Liver (tissue), 9 donors: ENCODE results near the gene PKP1. TPM values are rescaled to one million over a fixed set of nuclear protein-coding genes. Genes with fewer than 3 reads are reported as not detected.

Source experiments
- DNase-seq: peaks from one replicate; pipeline ENCODE4 v3.0.0-alpha.2; 2017; ENCODE audit warnings: low spot score
- H3K27ac ChIP-seq, 2 donors: one replicate each; pipeline ENCODE4 v1.7.0; 2013; ENCODE audit warnings: inconsistent platforms in 2 of 2, low read length in 2 of 2, control low read depth in 1 of 2, low read depth in 1 of 2, mild to moderate bottlenecking in 1 of 2
- H3K27me3 ChIP-seq, 4 donors: one replicate each; pipeline versions ENCODE4 v1.6.1 to v1.7.0; 2013; ENCODE audit warnings: low read length in 3 of 4, inconsistent platforms in 1 of 4, mild to moderate bottlenecking in 1 of 4, moderate library complexity in 1 of 4; ENCODE audit not compliant: control insufficient read depth in 4 of 4, insufficient read depth in 4 of 4
- H3K36me3 ChIP-seq, 4 donors: one replicate each; pipeline versions ENCODE4 v1.6.1 to v1.7.0; 2013; ENCODE audit warnings: low read length in 3 of 4, mild to moderate bottlenecking in 3 of 4, low read depth in 1 of 4, moderate library complexity in 1 of 4; ENCODE audit not compliant: control insufficient read depth in 4 of 4, insufficient read depth in 3 of 4
- H3K4me1 ChIP-seq, 4 donors: one replicate each; pipeline versions ENCODE4 v1.6.1 to v1.7.0; 2013; ENCODE audit warnings: low read length in 3 of 4, mild to moderate bottlenecking in 3 of 4, moderate library complexity in 1 of 4; ENCODE audit not compliant: control insufficient read depth in 4 of 4, insufficient read depth in 4 of 4
- H3K4me3 ChIP-seq, 3 donors: one replicate each; pipeline versions ENCODE4 v1.6.1 to v1.7.0; 2013; ENCODE audit warnings: low read length in 3 of 3, control low read depth in 1 of 3, low read depth in 1 of 3, mild to moderate bottlenecking in 1 of 3
- H3K9ac ChIP-seq, 2 donors: one replicate each; pipeline ENCODE4 v1.7.0; 2013; ENCODE audit warnings: low read length in 2 of 2, mild to moderate bottlenecking in 2 of 2, moderate library complexity in 2 of 2, control low read depth in 1 of 2, low read depth in 1 of 2
- H3K9me3 ChIP-seq, 4 donors: one replicate each; pipeline versions ENCODE4 v1.6.1 to v1.7.0; 2013; ENCODE audit warnings: low read length in 3 of 4; ENCODE audit not compliant: control insufficient read depth in 4 of 4
- EGR1 ChIP-seq, 2 donors: IDR thresholded peaks; 2 replicates each; pipeline ENCODE4 v1.6.1; 2016 to 2018; ENCODE audit warnings: antibody characterized with exemption in 2 of 2, low read depth in 2 of 2
- FOXA1 ChIP-seq: IDR thresholded peaks from 2 replicates; pipeline ENCODE4 v1.6.1; 2016; ENCODE audit warnings: antibody characterized with exemption
- FOXA2 ChIP-seq: IDR thresholded peaks from 2 replicates; pipeline ENCODE4 v1.6.1; 2016; ENCODE audit warnings: antibody characterized with exemption
- HNF4A ChIP-seq, 2 donors: conservative IDR thresholded peaks; 2 replicates each; pipeline ENCODE4 v1.6.1; 2016; ENCODE audit warnings: antibody characterized with exemption in 2 of 2, mild to moderate bottlenecking in 2 of 2
- HNF4G ChIP-seq: IDR thresholded peaks from 2 replicates; pipeline ENCODE4 v1.6.1; 2016; ENCODE audit warnings: antibody characterized with exemption
- MAX ChIP-seq: IDR thresholded peaks from 2 replicates; pipeline ENCODE4 v1.6.1; 2016; ENCODE audit warnings: antibody characterized with exemption
- NR2F2 ChIP-seq: IDR thresholded peaks from 2 replicates; pipeline ENCODE4 v1.6.1; 2016; ENCODE audit warnings: antibody characterized with exemption
- RAD21 ChIP-seq, 2 donors: IDR thresholded peaks; 2 replicates each; pipeline ENCODE4 v1.6.1; 2016; ENCODE audit warnings: antibody characterized with exemption in 2 of 2, mild to moderate bottlenecking in 2 of 2
- RXRA ChIP-seq, 2 donors: IDR thresholded peaks; 2 replicates each; pipeline ENCODE4 v1.6.1; 2017 to 2018; ENCODE audit warnings: antibody characterized with exemption in 2 of 2, mild to moderate bottlenecking in 1 of 2
- SP1 ChIP-seq: IDR thresholded peaks from 2 replicates; pipeline ENCODE4 v1.6.1; 2018; ENCODE audit warnings: antibody characterized with exemption, mild to moderate bottlenecking
- TAF1 ChIP-seq: conservative IDR thresholded peaks from 2 replicates; pipeline ENCODE4 v1.6.1; 2016; ENCODE audit warnings: antibody characterized with exemption, mild to moderate bottlenecking
- ZBTB33 ChIP-seq: IDR thresholded peaks from 2 replicates; pipeline ENCODE4 v1.6.1; 2016; ENCODE audit warnings: antibody characterized with exemption
- WGBS: extraction: QIAGEN DNeasy Blood & Tissue Kit; methylation state at CpG from one replicate; pipeline ENCODE4 v1.1.7; 2013; 5-methylcytosine and 5-hydroxymethylcytosine counted together
- polyA plus RNA-seq, 2 donors: library from polyadenylated mRNA; stranded (reverse) in 1 of 2; unstranded in 1 of 2; fragments of 200-250 nt in 1 of 2; fragments of >200 nt in 1 of 2; fragmentation: Nextera tagmentation in 1 of 2; extraction: Ambion mirVana in 1 of 2; gene quantifications; one replicate each; pipeline versions ENCODE4 v1.2.1 to v1.2.3, GENCODE V29; 2013 to 2015
- total RNA-seq, 2 donors: library from RNA; depleted of rRNA; stranded (reverse); fragments of >200 nt; gene quantifications; one replicate each; pipeline ENCODE4 v1.2.3, GENCODE V29; 2014
- TF ChIP-seq, protein P1 (sequence below): fragments of 150-350 bp; IDR thresholded peaks from 2 replicates; pipeline ENCODE4 v1.5.1; 2017; ENCODE audit warnings: improper control_type of control experiment, low read depth, low read length; ENCODE audit not compliant: missing input control
- TF ChIP-seq, protein P2 (sequence below): IDR thresholded peaks from 2 replicates; pipeline ENCODE4 v1.6.1; 2016; ENCODE audit warnings: antibody characterized with exemption, mild to moderate bottlenecking
- donor health status: healthy.
- donor health status: healthy.
- donor health status: healthy.
- donor health status: healthy.
- donor health status: healthy.

Gene PKP1
- total and polyA plus RNA-seq, 4 donors: 0.01 TPM; not detected in 3

DNA sequence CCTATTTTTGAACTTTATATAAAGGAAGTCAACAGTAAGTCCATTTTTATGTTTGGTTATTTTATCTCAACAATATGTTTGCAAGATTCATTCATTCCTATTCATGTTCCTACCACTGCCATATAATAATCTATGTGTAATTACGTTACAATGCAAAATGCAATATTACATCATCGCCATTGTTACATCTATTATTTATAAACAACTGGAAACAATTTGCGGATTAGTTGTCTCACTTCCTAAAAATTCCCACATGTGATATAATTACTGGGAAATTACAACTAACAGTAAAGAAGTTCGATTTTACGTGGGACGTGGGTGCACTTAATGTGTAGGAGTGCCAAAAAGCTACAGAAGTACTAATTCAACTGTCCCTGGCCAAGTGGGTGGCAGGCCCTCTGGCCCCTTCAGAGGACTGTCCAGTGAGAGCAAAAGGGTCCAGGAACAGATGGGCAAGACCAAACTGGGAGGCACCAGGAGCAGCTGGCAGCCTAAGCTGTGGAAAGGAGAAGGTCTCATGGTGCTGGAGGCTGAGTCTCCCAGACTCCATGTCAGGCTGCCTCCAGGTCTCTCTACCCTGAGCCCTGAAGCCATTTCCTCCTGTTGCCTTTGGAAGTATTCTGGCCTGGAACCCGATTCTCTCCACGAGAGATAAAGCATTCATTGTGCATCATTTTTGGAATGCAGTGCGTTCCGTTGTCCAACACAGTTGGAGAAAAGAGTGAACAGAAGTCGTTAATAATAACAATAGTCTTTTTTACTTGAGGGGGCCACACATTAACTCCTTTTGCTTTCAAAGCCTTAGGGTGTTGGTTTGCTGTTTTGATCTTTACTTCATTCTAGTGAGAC lies 51.2 kb downstream of the PKP1 start:
- Histone ChIP-seq H3K27ac (no peak overlapping the region), H3K27me3 (no peaks in the 10 kb centered on the region), H3K4me3 (no peak overlapping the region), H3K9ac (no peak overlapping the region), H3K4me1 (no peaks in the 10 kb centered on the region), H3K36me3 (no peaks in the 10 kb centered on the region), H3K9me3 (no peaks in the 10 kb centered on the region)
- 89% methylated on average over 11 of the region's 11 CpGs for WGBS
- TF ChIP-seq EGR1 (IDR thresholded peaks at IDR 0.05; ENCODE audit: low read depth in 2 of 2) (no peak), ZBTB33 (no peak), NR2F2 (no peak), RXRA (IDR thresholded peaks at IDR 0.05) (no peak), MAX (no peak), RAD21 (IDR thresholded peaks at IDR 0.05) (no peak), FOXA1 (no peak), FOXA2 (no peak), HNF4G (no peak)
- DNase-seq: no peak

GRCh38 chr1:201335174-201335870 lies 52.0 kb downstream of the PKP1 start:
- no peak for TF ChIP-seq RAD21 (IDR thresholded peaks at IDR 0.05)
- DNase-seq: no peak
- no peaks in the 10 kb centered on the region for H3K9me3 ChIP-seq
- no peak overlapping the region for H3K4me3 ChIP-seq
- no peaks in the 10 kb centered on the region for H3K36me3 ChIP-seq
- H3K9ac ChIP-seq: no peak overlapping the region
- H3K4me1 ChIP-seq: no peaks in the 10 kb centered on the region
- WGBS: 90% methylated on average over 10 of the region's 10 CpGs
- H3K27me3 ChIP-seq: no peaks in the 10 kb centered on the region
- H3K27ac ChIP-seq: no peak overlapping the region

GRCh38 chr1:201335901-201336300 lies 52.6 kb downstream of the PKP1 start:
- no peaks in the 10 kb centered on the region for H3K27me3 ChIP-seq
- WGBS: 68% methylated on average over 3 of the region's 3 CpGs

More at GRCh38 chr1:201335901-201336300, 52.6 kb downstream of the PKP1 start:
- no peak overlapping the region for H3K27ac ChIP-seq
- H3K9ac ChIP-seq: no peak overlapping the region
- no peaks in the 10 kb centered on the region for H3K9me3 ChIP-seq
- TF ChIP-seq FOXA2 (no peak), ZBTB33 (no peak), FOXA1 (no peak), TAF1 (no peak), HNF4A (conservative IDR thresholded peaks at IDR 0.05) (no peak), NR2F2 (no peak), SP1 (no peak)
- TF ChIP-seq, protein P1, sequence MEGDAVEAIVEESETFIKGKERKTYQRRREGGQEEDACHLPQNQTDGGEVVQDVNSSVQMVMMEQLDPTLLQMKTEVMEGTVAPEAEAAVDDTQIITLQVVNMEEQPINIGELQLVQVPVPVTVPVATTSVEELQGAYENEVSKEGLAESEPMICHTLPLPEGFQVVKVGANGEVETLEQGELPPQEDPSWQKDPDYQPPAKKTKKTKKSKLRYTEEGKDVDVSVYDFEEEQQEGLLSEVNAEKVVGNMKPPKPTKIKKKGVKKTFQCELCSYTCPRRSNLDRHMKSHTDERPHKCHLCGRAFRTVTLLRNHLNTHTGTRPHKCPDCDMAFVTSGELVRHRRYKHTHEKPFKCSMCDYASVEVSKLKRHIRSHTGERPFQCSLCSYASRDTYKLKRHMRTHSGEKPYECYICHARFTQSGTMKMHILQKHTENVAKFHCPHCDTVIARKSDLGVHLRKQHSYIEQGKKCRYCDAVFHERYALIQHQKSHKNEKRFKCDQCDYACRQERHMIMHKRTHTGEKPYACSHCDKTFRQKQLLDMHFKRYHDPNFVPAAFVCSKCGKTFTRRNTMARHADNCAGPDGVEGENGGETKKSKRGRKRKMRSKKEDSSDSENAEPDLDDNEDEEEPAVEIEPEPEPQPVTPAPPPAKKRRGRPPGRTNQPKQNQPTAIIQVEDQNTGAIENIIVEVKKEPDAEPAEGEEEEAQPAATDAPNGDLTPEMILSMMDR: no peak
- TF ChIP-seq, protein P2, sequence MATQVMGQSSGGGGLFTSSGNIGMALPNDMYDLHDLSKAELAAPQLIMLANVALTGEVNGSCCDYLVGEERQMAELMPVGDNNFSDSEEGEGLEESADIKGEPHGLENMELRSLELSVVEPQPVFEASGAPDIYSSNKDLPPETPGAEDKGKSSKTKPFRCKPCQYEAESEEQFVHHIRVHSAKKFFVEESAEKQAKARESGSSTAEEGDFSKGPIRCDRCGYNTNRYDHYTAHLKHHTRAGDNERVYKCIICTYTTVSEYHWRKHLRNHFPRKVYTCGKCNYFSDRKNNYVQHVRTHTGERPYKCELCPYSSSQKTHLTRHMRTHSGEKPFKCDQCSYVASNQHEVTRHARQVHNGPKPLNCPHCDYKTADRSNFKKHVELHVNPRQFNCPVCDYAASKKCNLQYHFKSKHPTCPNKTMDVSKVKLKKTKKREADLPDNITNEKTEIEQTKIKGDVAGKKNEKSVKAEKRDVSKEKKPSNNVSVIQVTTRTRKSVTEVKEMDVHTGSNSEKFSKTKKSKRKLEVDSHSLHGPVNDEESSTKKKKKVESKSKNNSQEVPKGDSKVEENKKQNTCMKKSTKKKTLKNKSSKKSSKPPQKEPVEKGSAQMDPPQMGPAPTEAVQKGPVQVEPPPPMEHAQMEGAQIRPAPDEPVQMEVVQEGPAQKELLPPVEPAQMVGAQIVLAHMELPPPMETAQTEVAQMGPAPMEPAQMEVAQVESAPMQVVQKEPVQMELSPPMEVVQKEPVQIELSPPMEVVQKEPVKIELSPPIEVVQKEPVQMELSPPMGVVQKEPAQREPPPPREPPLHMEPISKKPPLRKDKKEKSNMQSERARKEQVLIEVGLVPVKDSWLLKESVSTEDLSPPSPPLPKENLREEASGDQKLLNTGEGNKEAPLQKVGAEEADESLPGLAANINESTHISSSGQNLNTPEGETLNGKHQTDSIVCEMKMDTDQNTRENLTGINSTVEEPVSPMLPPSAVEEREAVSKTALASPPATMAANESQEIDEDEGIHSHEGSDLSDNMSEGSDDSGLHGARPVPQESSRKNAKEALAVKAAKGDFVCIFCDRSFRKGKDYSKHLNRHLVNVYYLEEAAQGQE: no peak
- H3K36me3 ChIP-seq: no peaks in the 10 kb centered on the region
- H3K4me1 ChIP-seq: no peaks in the 10 kb centered on the region
- no peak overlapping the region for H3K4me3 ChIP-seq
- no peak for DNase-seq
